Omental fat pad (tissue), 4 donors: ENCODE results near the gene PNPT1. TPM values are rescaled to one million over a fixed set of nuclear protein-coding genes. Genes with fewer than 3 reads are reported as not detected.
"Not testable (repeated sequence)": the region's sequence is repeated elsewhere in the genome, so short reads cannot be mapped to it uniquely, and the experiment has no call there.

Source experiments
- ATAC-seq: fragments of 150-250 bp; one replicate; pipeline ENCODE4 v1.9.1; 2016; ENCODE audit warnings: mild to moderate bottlenecking, moderate library complexity; ENCODE audit not compliant: low FRiP score
- DNase-seq: peaks from one replicate; pipeline ENCODE4 v3.0.0-alpha.2; 2019; ENCODE audit warnings: low spot score
- total RNA-seq, 4 donors: library from RNA; depleted of rRNA; stranded (reverse); fragments of >200 nt; gene quantifications; one replicate each; pipeline ENCODE4 v1.1.0, GENCODE V29; 2016
- TF ChIP-seq, protein P1 (sequence below), 3 donors: fragments of 450-650 bp; IDR thresholded peaks; one replicate each; pipeline ENCODE4 v1.5.1; 2016 to 2017; ENCODE audit warnings: antibody characterized with exemption in 3 of 3, mild to moderate bottlenecking in 3 of 3, moderate library complexity in 2 of 3

The PNPT1 gene
- total RNA-seq = 10 to 100 TPM; 11.8 to 34.2 (median 17.0) TPM

DNA sequence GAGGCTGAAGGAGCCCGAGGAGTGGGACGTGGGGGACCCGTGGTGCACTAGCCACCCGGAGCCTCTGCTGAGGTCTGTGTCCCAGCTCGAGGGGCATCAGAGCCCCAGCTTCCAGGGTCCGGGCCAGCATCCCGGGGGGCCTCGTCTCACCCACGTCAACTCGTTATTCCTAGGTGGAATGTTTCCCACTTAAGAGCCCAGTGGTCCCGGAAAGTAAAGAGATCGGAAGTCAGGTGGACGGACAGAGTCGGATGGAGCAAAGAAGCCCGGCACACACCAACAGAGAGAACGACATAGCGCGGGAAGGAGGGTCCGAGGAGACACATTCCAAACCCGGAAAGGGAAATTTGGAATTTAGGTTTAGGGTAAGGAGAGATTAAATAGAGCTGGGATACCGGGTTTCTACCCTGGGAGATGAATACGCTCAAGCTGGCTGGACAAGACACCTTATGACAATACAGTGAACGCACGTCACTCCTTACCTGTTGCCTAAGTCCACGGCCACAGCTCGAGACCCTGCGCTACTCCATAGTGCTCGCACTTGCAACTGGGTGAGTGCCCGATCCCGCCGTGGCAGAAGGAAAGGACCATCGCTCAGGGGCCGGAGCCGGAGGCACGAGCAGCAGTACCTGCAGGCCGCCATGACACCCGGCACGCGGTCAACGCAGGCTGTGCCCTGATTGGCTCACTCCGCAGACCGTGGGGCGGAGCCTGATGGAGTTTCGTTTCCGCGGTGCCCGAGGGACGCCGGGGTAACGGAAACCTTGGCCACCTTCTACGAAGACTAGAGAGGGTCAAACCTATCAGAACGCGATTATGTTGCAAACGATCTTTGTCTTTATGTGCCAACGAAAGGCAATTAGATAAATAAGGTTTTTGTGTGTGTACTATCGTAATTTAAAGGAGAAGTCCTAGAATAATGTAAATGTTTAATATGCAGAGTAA is at the start of gene PNPT1:
Gene PNPT1, minus strand, starts transcription at position 664 of the 945 bp plus-strand sequence. Its CDS starts 21 bp downstream, at position 643.
- DNase-seq (peak; percentile 70), ATAC-seq (peak; percentile 100)
- TF ChIP-seq, protein P1, sequence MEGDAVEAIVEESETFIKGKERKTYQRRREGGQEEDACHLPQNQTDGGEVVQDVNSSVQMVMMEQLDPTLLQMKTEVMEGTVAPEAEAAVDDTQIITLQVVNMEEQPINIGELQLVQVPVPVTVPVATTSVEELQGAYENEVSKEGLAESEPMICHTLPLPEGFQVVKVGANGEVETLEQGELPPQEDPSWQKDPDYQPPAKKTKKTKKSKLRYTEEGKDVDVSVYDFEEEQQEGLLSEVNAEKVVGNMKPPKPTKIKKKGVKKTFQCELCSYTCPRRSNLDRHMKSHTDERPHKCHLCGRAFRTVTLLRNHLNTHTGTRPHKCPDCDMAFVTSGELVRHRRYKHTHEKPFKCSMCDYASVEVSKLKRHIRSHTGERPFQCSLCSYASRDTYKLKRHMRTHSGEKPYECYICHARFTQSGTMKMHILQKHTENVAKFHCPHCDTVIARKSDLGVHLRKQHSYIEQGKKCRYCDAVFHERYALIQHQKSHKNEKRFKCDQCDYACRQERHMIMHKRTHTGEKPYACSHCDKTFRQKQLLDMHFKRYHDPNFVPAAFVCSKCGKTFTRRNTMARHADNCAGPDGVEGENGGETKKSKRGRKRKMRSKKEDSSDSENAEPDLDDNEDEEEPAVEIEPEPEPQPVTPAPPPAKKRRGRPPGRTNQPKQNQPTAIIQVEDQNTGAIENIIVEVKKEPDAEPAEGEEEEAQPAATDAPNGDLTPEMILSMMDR (IDR thresholded peaks at IDR 0.05) = no peak

DNA sequence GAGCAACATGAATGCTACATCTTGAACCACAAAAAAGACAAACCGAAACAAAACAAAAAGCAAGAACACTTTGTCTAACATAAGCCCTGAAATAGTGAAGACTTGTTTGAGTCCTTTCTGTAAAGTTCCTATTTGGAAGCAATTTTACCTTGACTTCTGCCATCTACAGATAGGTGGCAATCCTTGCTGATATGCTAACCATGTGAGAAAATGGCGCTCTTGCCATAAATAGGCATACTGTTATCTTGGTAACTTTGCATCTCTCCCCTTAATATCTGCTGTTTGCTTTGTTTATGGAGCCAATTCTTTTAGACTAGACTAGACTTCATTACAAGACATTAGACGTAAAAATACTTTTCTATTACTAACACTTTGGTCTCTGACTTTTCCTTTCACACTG is 49.4 kb upstream of the PNPT1 start:
- ATAC-seq (no peak), DNase-seq (no peak)
- TF ChIP-seq, protein P1 (IDR thresholded peaks at IDR 0.05) = no peak

DNA sequence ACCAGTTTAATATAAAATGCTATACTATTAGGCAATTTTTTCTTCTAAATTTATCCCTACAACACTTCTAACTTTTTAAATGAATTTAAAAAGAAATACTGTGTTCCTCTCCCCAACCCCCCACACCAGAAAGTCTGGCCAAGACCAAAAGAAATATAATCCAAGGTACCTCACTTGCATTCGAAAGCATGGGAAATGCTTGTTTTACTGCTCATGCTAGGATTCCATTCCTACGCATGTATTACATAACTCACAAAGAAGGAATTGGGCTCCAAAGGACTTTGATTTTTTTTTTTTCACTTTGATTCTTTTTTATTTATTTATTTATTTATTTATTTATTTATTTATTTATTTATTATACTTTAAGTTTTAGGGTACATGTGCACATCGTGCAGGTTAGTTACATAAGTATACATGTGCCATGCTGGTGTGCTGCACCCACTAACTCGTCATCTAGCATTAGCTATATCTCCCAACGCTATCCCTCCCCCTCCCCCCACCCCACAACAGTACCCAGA is 42.4 kb upstream of the PNPT1 start:
- not testable (repeated sequence) for DNase-seq, ATAC-seq

DNA sequence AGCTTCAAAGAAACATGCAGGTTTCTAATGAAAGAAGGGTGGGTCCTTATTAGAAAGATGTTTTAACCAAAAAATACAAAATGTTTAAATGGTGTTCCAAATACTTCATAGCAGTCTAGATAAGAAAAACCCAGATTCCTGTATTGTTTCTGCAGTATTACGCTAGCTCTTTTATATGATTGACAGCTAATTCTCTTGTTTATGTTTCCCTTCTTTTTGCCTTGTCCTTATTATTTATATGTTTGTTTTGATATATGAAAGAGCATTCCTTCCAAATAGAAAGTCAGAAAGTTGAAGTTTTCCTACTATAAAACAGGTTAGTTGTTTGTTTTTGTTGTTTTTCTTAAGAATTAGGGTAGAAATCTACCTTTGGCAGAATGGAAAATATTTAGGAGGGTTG is 41.1 kb upstream of the PNPT1 start:
- TF ChIP-seq, protein P1 (IDR thresholded peaks at IDR 0.05) = no peak
- ATAC-seq = no peak
- DNase-seq = no peak

DNA sequence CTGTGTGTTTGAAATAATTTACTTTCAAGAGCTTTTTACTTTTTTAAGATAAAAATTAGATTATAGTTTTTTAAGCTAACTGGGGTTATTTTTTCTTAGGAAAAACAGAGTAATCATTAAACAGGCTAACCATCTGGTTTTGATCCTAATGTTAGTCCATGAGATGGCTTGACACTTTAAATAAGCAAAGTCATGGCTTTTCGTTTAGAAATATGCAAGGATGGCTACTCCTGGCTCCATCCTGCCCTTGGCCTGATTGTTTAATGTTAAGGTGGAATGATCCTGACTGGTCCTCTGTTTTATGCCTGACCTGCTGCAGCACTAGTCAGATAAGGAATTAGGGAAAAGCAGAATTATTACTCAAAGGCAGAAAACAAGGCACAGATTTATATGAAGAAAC is 39.7 kb upstream of the PNPT1 start:
- DNase-seq = no peak
- TF ChIP-seq, protein P1 (IDR thresholded peaks at IDR 0.05) = no peak
- ATAC-seq = no peak

DNA sequence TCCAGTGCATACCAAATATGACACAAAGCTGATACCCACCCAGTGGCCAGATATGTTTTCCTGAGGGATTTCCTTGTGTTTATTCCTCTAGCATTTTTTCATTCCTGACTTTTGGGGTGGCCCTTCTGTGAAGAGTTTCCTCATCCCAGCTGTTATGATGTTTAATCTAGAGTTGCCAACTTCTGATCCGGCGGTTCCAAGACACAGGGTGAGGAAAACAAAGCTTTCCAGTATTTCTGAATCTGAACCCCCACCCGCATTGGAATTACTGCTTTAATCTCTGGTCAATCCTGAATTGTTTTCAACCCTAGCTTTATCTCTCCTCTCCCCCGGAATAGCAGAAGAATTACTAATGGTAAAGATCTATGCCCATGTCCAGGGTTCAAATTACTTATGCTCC is 39.2 kb upstream of the PNPT1 start:
- TF ChIP-seq, protein P1 (IDR thresholded peaks at IDR 0.05) = no peak
- no peak for DNase-seq
- no peak for ATAC-seq

DNA sequence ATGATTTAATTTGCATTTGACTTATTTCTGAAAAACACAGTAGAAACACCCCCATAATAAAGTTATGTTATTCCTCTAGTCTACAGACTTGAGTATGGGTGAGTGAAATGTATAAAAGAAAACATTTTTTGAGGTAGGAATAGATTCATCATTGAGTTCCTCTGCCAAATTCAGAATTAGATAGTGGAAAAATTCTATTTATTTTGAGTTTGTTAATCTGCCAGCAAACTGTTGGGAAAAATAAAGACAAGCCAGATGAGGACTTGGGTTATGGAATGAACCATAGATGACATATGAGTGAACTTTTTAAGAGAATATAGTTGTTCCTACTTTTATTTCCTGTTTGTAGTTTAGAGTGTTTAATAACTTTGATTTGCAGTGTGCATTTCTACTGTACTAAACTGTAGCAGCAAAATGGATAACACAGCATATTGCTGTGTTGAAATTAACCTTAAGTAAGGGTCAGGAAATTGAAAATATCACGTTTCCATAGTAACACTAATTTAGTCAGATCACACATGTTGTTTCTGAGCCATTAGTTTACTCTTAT is 35.6 kb upstream of the PNPT1 start:
- no peak for ATAC-seq
- no peak for DNase-seq
- TF ChIP-seq, protein P1 (IDR thresholded peaks at IDR 0.05) = no peak
